HG03571 (cell line): ENCODE data around the gene GDF15.
"Not testable (repeated sequence)": the region's sequence is repeated elsewhere in the genome, so short reads cannot be mapped to it uniquely, and the experiment has no call there.

ENCODE experiments used
- ATAC-seq: cut with Tn5 transposase; IDR thresholded peaks from one replicate; pipeline ENCODE4 v1.9.1; 2021; ENCODE audit not compliant: unreplicated experiment

Gene GDF15

GRCh38 chr19:18385675-18386542 lies at the start of gene GDF15:
TSS of gene GDF15 (plus strand) at chr19:18386158. CDS start at chr19:18386190, 32 bp downstream.
- ATAC-seq: no peak

GRCh38 chr19:18338541-18338940 lies 47.4 kb upstream of the GDF15 start:
- ATAC-seq: no peak

GRCh38 chr19:18339723-18340122 lies 46.2 kb upstream of the GDF15 start:
- no peak for ATAC-seq

- ATAC-seq: no peak
These were observed 45.6 kb upstream of the GDF15 start, which contains the start of gene PGPEP1 for GRCh38 chr19:18340190-18340989. TSS of gene PGPEP1 (plus strand) at chr19:18340598. CDS start at chr19:18340682, 84 bp downstream.

GRCh38 chr19:18340990-18341868 lies 44.7 kb upstream of the GDF15 start:
- ATAC-seq: no peak

- ATAC-seq: no peak
These were observed 43.8 kb upstream of the GDF15 start for GRCh38 chr19:18342090-18342632.

GRCh38 chr19:18344582-18344950 lies 41.4 kb upstream of the GDF15 start:
- no peak for ATAC-seq

GRCh38 chr19:18345296-18345695 lies 40.7 kb upstream of the GDF15 start:
- ATAC-seq: no peak

GRCh38 chr19:18346091-18346490 lies 39.9 kb upstream of the GDF15 start:
- ATAC-seq: no peak

GRCh38 chr19:18348171-18348570 lies 37.8 kb upstream of the GDF15 start:
- no peak for ATAC-seq

- not testable (repeated sequence) for ATAC-seq
These were observed 37.1 kb upstream of the GDF15 start for GRCh38 chr19:18348818-18349339.

GRCh38 chr19:18349524-18350128 lies 36.3 kb upstream of the GDF15 start:
- no peak for ATAC-seq

- no peak for ATAC-seq
These were observed 35.5 kb upstream of the GDF15 start for GRCh38 chr19:18350490-18350889.

GRCh38 chr19:18351544-18351943 lies 34.4 kb upstream of the GDF15 start:
- ATAC-seq: no peak

- ATAC-seq: no peak
These were observed 32.5 kb upstream of the GDF15 start for GRCh38 chr19:18353378-18354005.

- ATAC-seq: not testable (repeated sequence)
These were observed 31.2 kb upstream of the GDF15 start for GRCh38 chr19:18354743-18355142.

- ATAC-seq: no peak
These were observed 28.9 kb upstream of the GDF15 start for GRCh38 chr19:18357041-18357440.

- no peak for ATAC-seq
These were observed 24.3 kb upstream of the GDF15 start for GRCh38 chr19:18361646-18362045.

- no peak for ATAC-seq
These were observed 22.9 kb upstream of the GDF15 start for GRCh38 chr19:18362934-18363542.
